ENCODE measurements around the gene CDC34. TPM values are rescaled to one million over a fixed set of nuclear protein-coding genes. Genes with fewer than 3 reads are reported as not detected.

Gene CDC34
- total and polyA plus RNA-seq, 9 of the 15 experiments (the other 6 are each of a cell fraction or from before 2014, with no cell fraction given): 0.80 to 203 (median 65.5) TPM

- TF ChIP-seq, protein P1, sequence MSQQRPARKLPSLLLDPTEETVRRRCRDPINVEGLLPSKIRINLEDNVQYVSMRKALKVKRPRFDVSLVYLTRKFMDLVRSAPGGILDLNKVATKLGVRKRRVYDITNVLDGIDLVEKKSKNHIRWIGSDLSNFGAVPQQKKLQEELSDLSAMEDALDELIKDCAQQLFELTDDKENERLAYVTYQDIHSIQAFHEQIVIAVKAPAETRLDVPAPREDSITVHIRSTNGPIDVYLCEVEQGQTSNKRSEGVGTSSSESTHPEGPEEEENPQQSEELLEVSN (IDR thresholded peaks at IDR 0.05; ENCODE audit: borderline replicate concordance in 1 of 2, extremely low read depth in 1 of 2, insufficient read depth in 1 of 2, insufficient read length in 1 of 2, low read depth in 1 of 2, low read length in 1 of 2, poor library complexity in 1 of 2, severe bottlenecking in 1 of 2): peak in 1 of 2 experiments; percentile 56
- no peak for TF ChIP-seq ZNF436 (CRISPR knock-in tag; IDR thresholded peaks at IDR 0.05)
- no peak for TF ChIP-seq MED1 (CRISPR knock-in tag; IDR thresholded peaks at IDR 0.05; ENCODE audit: borderline replicate concordance)
Observed at GRCh38 chr19:512547-513365, 18.8 kb upstream of the CDC34 start (continued).

- peaks cover 21 to 78% of the 10 kb centered on the region in 2 experiments; a peak in 4 of 5 replicates for H3K4me1 ChIP-seq (replicated peaks in 1 of 2; ENCODE audit: control insufficient read depth in 2 of 2, insufficient read depth in 2 of 2, low read length in 2 of 2)
- in situ Hi-C loops (cut with MboI) (no loop called here), intact Hi-C loops (cut with micrococcal nuclease) (no loop called here)
- peaks cover 4% of the 10 kb centered on the region; the same call in 1 of the 2 replicates for H3K9me3 ChIP-seq (replicated peaks; ENCODE audit: control insufficient read depth, insufficient read depth, low read depth, low read length)
- ATAC-seq (no peak), DNase-seq (ENCODE audit: extremely low read depth in 1 of 4, low spot score in 3 of 4) (no peak), FAIRE-seq (no peak)
- peak overlapping the region; percentile 64; the same call in 2 of the 3 replicates for H3K27ac ChIP-seq (ENCODE audit: extremely low read depth, low read depth, low read length)
- H3K36me3 ChIP-seq (ENCODE audit: control insufficient read depth, insufficient read depth, low read length): peaks cover 24% of the 10 kb centered on the region; the same call in 2 of the 3 replicates
- H4K20me1 ChIP-seq (replicated peaks; ENCODE audit: control insufficient read depth, insufficient read depth, low read length): no peaks in the 10 kb centered on the region
- ChIA-PET POLR2A (interaction anchor here (0.7 to 0.8 kb wide), 2 partner anchors 42 to 1094 kb away, joined by 4 read pairs; no protein-coding TSS in a partner anchor), CTCF (ENCODE audit: low intra/inter-chr PET ratio) (no interaction called here)
- no peak overlapping the region for H3K4me3 ChIP-seq
- H3K9ac ChIP-seq (ENCODE audit: insufficient read depth in 1 of 2, low read depth in 2 of 2, low read length in 2 of 2): peak overlapping the region in 1 of 2 experiments; percentile 70; a peak in 2 of 4 replicates
- no peaks in the 10 kb centered on the region; a peak in 1 of 5 replicates for H3K27me3 ChIP-seq (ENCODE audit: control insufficient read depth in 2 of 2, insufficient read depth in 2 of 2, low read length in 2 of 2)
- WGBS (ENCODE audit: insufficient coverage, low coverage, missing lambda C conversion rate): 85% methylated on average over 10 of the region's 10 CpGs
- no TSS peak for BruUV-seq (replicated peaks)
- H2AFZ ChIP-seq (ENCODE audit: low read depth, low read length): no peak overlapping the region
- H3K4me2 ChIP-seq (ENCODE audit: insufficient read depth, low read length): no peak overlapping the region
- peaks cover 8% of the 10 kb centered on the region; the same call in 2 of the 3 replicates for H3K79me2 ChIP-seq (ENCODE audit: control insufficient read depth, insufficient read depth, low read length)
- H3K9me1 ChIP-seq (ENCODE audit: control insufficient read depth, insufficient read depth, low read length): peaks cover 4% of the 10 kb centered on the region
- TF ChIP-seq ATF7 (IDR thresholded peaks at IDR 0.05) (0 out of 2 replicates have a peak, but pooled peaks have one; percentile 7), ADNP (tag; IDR thresholded peaks at IDR 0.05) (peak; percentile 92), KDM1A (IDR thresholded peaks at IDR 0.05) (peak; percentile 67 to 85), RBM25 (IDR thresholded peaks at IDR 0.05; ENCODE audit: low read depth, low read length, severe bottlenecking) (peak; percentile 88), NR2C2 (CRISPR knock-in tag; IDR thresholded peaks at IDR 0.05) (0 out of 2 replicates have a peak, but pooled peaks have one; percentile 13), NR2C2 (tag; IDR thresholded peaks at IDR 0.05) (no peak; the same call in 1 of the 2 replicates), CBX1 (IDR thresholded peaks at IDR 0.05; ENCODE audit: low read depth) (peak; percentile 41; the same call in 1 of the 2 replicates), HDAC1 (IDR thresholded peaks at IDR 0.05) (peak in 1 of 2 experiments; percentile 20; a peak in 1 of 4 replicates), HDAC2 (IDR thresholded peaks at IDR 0.05) (peak; percentile 74; the same call in 1 of the 2 replicates), ZKSCAN8 (CRISPR knock-in tag; IDR thresholded peaks at IDR 0.05) (peak; percentile 100), DPF2 (IDR thresholded peaks at IDR 0.05) (0 out of 2 replicates have a peak, but pooled peaks have one; percentile 9), BCOR (IDR thresholded peaks at IDR 0.05) (peak; percentile 94)
- TF ChIP-seq, protein P2, sequence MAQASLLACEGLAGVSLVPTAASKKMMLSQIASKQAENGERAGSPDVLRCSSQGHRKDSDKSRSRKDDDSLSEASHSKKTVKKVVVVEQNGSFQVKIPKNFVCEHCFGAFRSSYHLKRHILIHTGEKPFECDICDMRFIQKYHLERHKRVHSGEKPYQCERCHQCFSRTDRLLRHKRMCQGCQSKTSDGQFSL (CRISPR knock-in tag; IDR thresholded peaks at IDR 0.05): peak; percentile 48; the same call in 1 of the 2 replicates
- TF ChIP-seq, protein P2 (tag; IDR thresholded peaks at IDR 0.05): no peak
Observed at GRCh38 chr19:513368-514165, 18.0 kb upstream of the CDC34 start.

Data from K562 (cell line).